Testis (tissue), 3 donors: ENCODE results near the gene LENG8. TPM values are rescaled to one million over a fixed set of nuclear protein-coding genes. Genes with fewer than 3 reads are reported as not detected.

ENCODE experiments used
- DNase-seq: peaks from one replicate; pipeline ENCODE4 v3.0.0-alpha.2; 2019
- H3K27ac ChIP-seq, 2 donors: fragments of 200-600 bp; sonication (generic); one replicate each; pipeline ENCODE4 v1.5.1; 2019
- H3K27me3 ChIP-seq: fragments of 200-600 bp; sonication (generic); one replicate; pipeline ENCODE4 v1.5.1; 2019
- H3K36me3 ChIP-seq: fragments of 200-600 bp; sonication (generic); one replicate; pipeline ENCODE4 v1.5.1; 2017; ENCODE audit warnings: low read depth; ENCODE audit errors: missing control alignments
- H3K4me1 ChIP-seq: fragments of 200-600 bp; sonication (generic); one replicate; pipeline ENCODE4 v1.5.1; 2019
- H3K4me3 ChIP-seq, 2 donors: fragments of 200-600 bp; sonication (generic); one replicate each; pipeline ENCODE4 v1.5.1; 2017 to 2019
- H3K9me3 ChIP-seq: fragments of 200-600 bp; sonication (generic); one replicate; pipeline ENCODE4 v1.5.1; 2017
- CTCF ChIP-seq, 3 experiments: fragments of 450-650 bp in 2 of 3; fragments of 200-600 bp in 1 of 3; sonication (generic) in 1 of 3; IDR thresholded peaks; one replicate each; pipeline ENCODE4 v1.5.1; 2016 to 2019; ENCODE audit warnings: antibody characterized with exemption in 3 of 3, mild to moderate bottlenecking in 2 of 3, moderate library complexity in 1 of 3
- POLR2A ChIP-seq: fragments of 450-650 bp; IDR thresholded peaks from one replicate; pipeline ENCODE4 v1.6.1; 2017; ENCODE audit warnings: antibody characterized with exemption, mild to moderate bottlenecking, moderate library complexity
- WGBS, 2 donors: methylation state at CpG; one replicate each; pipeline ENCODE4 v1.1.5; 2018; 5-methylcytosine and 5-hydroxymethylcytosine counted together
- intact Hi-C: fragments of 100-400 bp; cut with DNase I; formaldehyde crosslinking; loops from one replicate; pipeline ENCODE4 v1.15.1; 2023; ENCODE audit warnings: low total_unique reads
- polyA plus RNA-seq: library from polyadenylated mRNA; stranded (reverse); fragments of 350-450 nt; fragmentation: Illumina TruSeq; extraction: RNeasy Lipid Tissue Mini Kit (QIAGEN cat#74804); gene quantifications from one replicate; pipeline ENCODE4 v1.2.3, GENCODE V29; 2014; ENCODE audit warnings: low read depth, low replicate concordance; ENCODE audit not compliant: insufficient read depth
- total RNA-seq, 2 donors: library from RNA; depleted of rRNA; stranded (reverse); fragments of >200 nt; gene quantifications; one replicate each; pipeline ENCODE4 v1.2.3, GENCODE V29; 2016

Gene LENG8
- total and polyA plus RNA-seq, 3 donors from 2014 or later = 167 to 507 (median 313) TPM

- H3K27me3 ChIP-seq = no peaks in the 10 kb centered on the region
- no peak for DNase-seq
- H3K9me3 ChIP-seq = no peaks in the 10 kb centered on the region
- no peaks in the 10 kb centered on the region for H3K36me3 ChIP-seq
- no peak overlapping the region for H3K4me3 ChIP-seq
- TF ChIP-seq POLR2A = no peak
- intact Hi-C loops = no loop called here
- H3K4me1 ChIP-seq = peaks cover 11% of the 10 kb centered on the region
- WGBS, 2 donors = 84 to 85% methylated on average over 40 to 42 of the region's 42 CpGs
- no peak overlapping the region for H3K27ac ChIP-seq
Observed at GRCh38 chr19:54457773-54458647, 9.0 kb downstream of the LENG8 start.

GRCh38 chr19:54458648-54459281 lies 9.8 kb downstream of the LENG8 start:
- DNase-seq = no peak
- no peaks in the 10 kb centered on the region for H3K36me3 ChIP-seq
- 82 to 89% methylated on average over 4 to 10 of the region's 11 CpGs for WGBS, 2 donors

GRCh38 chr19:54459282-54460229 lies 10.6 kb downstream of the LENG8 start:
- H3K27ac ChIP-seq = no peak overlapping the region
- H3K27me3 ChIP-seq = no peaks in the 10 kb centered on the region
- peaks cover 11% of the 10 kb centered on the region for H3K4me1 ChIP-seq
- no peaks in the 10 kb centered on the region for H3K9me3 ChIP-seq
- DNase-seq = no peak
- intact Hi-C loops = no loop called here
- no peak overlapping the region for H3K4me3 ChIP-seq
- no peaks in the 10 kb centered on the region for H3K36me3 ChIP-seq
- TF ChIP-seq POLR2A (no peak), CTCF (IDR thresholded peaks at IDR 0.05) (no peak)
- WGBS, 2 donors = 64 to 66% methylated on average over 10 to 16 of the region's 16 CpGs

More at GRCh38 chr19:54458648-54459281, 9.8 kb downstream of the LENG8 start:
- Histone ChIP-seq H3K4me1 (peaks cover 11% of the 10 kb centered on the region), H3K27me3 (no peaks in the 10 kb centered on the region), H3K4me3 (no peak overlapping the region), H3K27ac (no peak overlapping the region), H3K9me3 (no peaks in the 10 kb centered on the region)
- intact Hi-C loops = no loop called here
- TF ChIP-seq CTCF (IDR thresholded peaks at IDR 0.05) = no peak
- no peak for TF ChIP-seq POLR2A

- no peaks in the 10 kb centered on the region for H3K36me3 ChIP-seq
- H3K4me1 ChIP-seq = peaks cover 11% of the 10 kb centered on the region
- TF ChIP-seq POLR2A = no peak
- TF ChIP-seq CTCF (IDR thresholded peaks at IDR 0.05) = no peak
- no peak overlapping the region for H3K27ac ChIP-seq
- intact Hi-C loops = no loop called here
- H3K9me3 ChIP-seq = no peaks in the 10 kb centered on the region
- DNase-seq = no peak
- H3K4me3 ChIP-seq = no peak overlapping the region
- no peaks in the 10 kb centered on the region for H3K27me3 ChIP-seq
- 85 to 89% methylated on average over 18 to 39 of the region's 39 CpGs for WGBS, 2 donors
Observed at GRCh38 chr19:54460230-54461005, 11.4 kb downstream of the LENG8 start.
